HL-60 (cell line): Measurements from ENCODE around the gene CR1.
A peak's percentile ranks its signal among the peaks of the same experiment; 100 is the strongest.

Experiments
- DNase-seq, 2 experiments: peaks; one replicate each; pipeline ENCODE4 v3.0.0-alpha.2; 2010 to 2020; ENCODE audit warnings: low read depth in 1 of 2, low spot score in 1 of 2
- H3K27ac ChIP-seq: fragments of 250-450 bp; sonication (Bioruptor Pico); replicated peaks from 2 replicates; pipeline ENCODE4 v1.5.1; 2020; ENCODE audit warnings: mild to moderate bottlenecking, moderate library complexity
- H3K27me3 ChIP-seq: fragments of 250-450 bp; sonication (Bioruptor Pico); 2 replicates; pipeline ENCODE4 v1.5.1; 2021; ENCODE audit warnings: mild to moderate bottlenecking, moderate library complexity; ENCODE audit not compliant: insufficient read depth, poor library complexity, severe bottlenecking
- H3K4me3 ChIP-seq: replicated peaks from 2 replicates; pipeline ENCODE4 v1.5.1; 2011; ENCODE audit warnings: mild to moderate bottlenecking, control low read depth, low read length; ENCODE audit not compliant: insufficient read depth
- CTCF ChIP-seq: IDR thresholded peaks from one replicate; pipeline ENCODE4 v1.5.1; 2011; ENCODE audit warnings: low read length, control low read depth, inconsistent platforms; ENCODE audit not compliant: insufficient read depth
- GABPA ChIP-seq: IDR thresholded peaks from 2 replicates; pipeline ENCODE4 v1.6.1; 2012; ENCODE audit warnings: low read depth
- POLR2AphosphoS5 ChIP-seq: IDR thresholded peaks from 2 replicates; pipeline ENCODE4 v1.6.1; 2012; ENCODE audit warnings: low read depth
- REST ChIP-seq: IDR thresholded peaks from 2 replicates; pipeline ENCODE4 v1.6.1; 2012; ENCODE audit warnings: low read depth; ENCODE audit not compliant: insufficient replicate concordance
- SPI1 ChIP-seq: IDR thresholded peaks from 2 replicates; pipeline ENCODE4 v1.6.1; 2012; ENCODE audit warnings: low read depth, mild to moderate bottlenecking, borderline replicate concordance

The CR1 gene

GRCh38 chr1:207644166-207644851 is 148.4 kb downstream of the CR1 start:
- Histone ChIP-seq H3K27me3 (peaks cover 3% of the 10 kb centered on the region), H3K4me3 (peak overlapping the region; percentile 54), H3K27ac (no peak overlapping the region)
- DNase-seq: no peak
- TF ChIP-seq POLR2AphosphoS5 (no peak), CTCF (no peak), SPI1 (no peak), REST (no peak), GABPA (no peak)

GRCh38 chr1:207644852-207645634 is 149.1 kb downstream of the CR1 start, which contains the start of gene CR1L:
Gene CR1L (plus strand): TSS chr1:207645133. CDS start chr1:207645234, 101 bp downstream.
- Histone ChIP-seq H3K27me3 (peaks cover 3% of the 10 kb centered on the region), H3K4me3 (peak within 1 kb of the TSS; percentile 54), H3K27ac (no peak within 1 kb of the TSS)
- peak; percentile 10 to 30 for DNase-seq
- no peak for TF ChIP-seq REST
- no peak for TF ChIP-seq SPI1
- no peak for TF ChIP-seq POLR2AphosphoS5

GRCh38 chr1:207645635-207646081 is 149.7 kb downstream of the CR1 start:
- no peak for TF ChIP-seq CTCF
- TF ChIP-seq POLR2AphosphoS5: no peak
- TF ChIP-seq REST: no peak
- no peak for TF ChIP-seq GABPA
- no peak for TF ChIP-seq SPI1
- H3K4me3 ChIP-seq: no peak overlapping the region
- no peak overlapping the region for H3K27ac ChIP-seq
- peaks cover 3% of the 10 kb centered on the region for H3K27me3 ChIP-seq
- DNase-seq: no peak
